ACC112 (cell line): Measurements from ENCODE around the gene LRP1.

Source experiments
- H2AFZ ChIP-seq: fragments of 200-600 bp; sonication (generic); one replicate; pipeline ENCODE4 v1.6.0; 2017; ENCODE audit warnings: antibody characterized with exemption, low read length; ENCODE audit not compliant: unreplicated experiment
- H3K27ac ChIP-seq: fragments of 200-600 bp; sonication (generic); 2 replicates; pipeline ENCODE4 v1.5.1; 2014; ENCODE audit warnings: low read depth, mild to moderate bottlenecking, antibody characterized with exemption, low read length, moderate library complexity
- H3K27me3 ChIP-seq: fragments of 200-600 bp; sonication (generic); 2 replicates; pipeline ENCODE4 v1.6.1; 2014; ENCODE audit warnings: mild to moderate bottlenecking, antibody characterized with exemption, low read length, moderate library complexity, mixed read lengths; ENCODE audit not compliant: insufficient read depth
- H3K36me3 ChIP-seq: fragments of 200-600 bp; sonication (generic); 2 replicates; pipeline ENCODE4 v1.6.1; 2016; ENCODE audit warnings: mild to moderate bottlenecking, antibody characterized with exemption, low read length, moderate library complexity, mixed read lengths; ENCODE audit not compliant: insufficient read depth
- H3K4me1 ChIP-seq: fragments of 200-600 bp; sonication (generic); one replicate; pipeline ENCODE4 v1.6.1; 2016; ENCODE audit warnings: low read length, mixed read lengths; ENCODE audit not compliant: insufficient read depth, unreplicated experiment, control insufficient read depth
- H3K4me3 ChIP-seq: fragments of 200-600 bp; sonication (generic); 2 replicates; pipeline ENCODE4 v1.5.1; 2014; ENCODE audit warnings: mild to moderate bottlenecking, low read depth, low read length
- H3K79me2 ChIP-seq: fragments of 200-600 bp; sonication (generic); one replicate; pipeline ENCODE4 v1.6.0; 2016; ENCODE audit warnings: low read length; ENCODE audit not compliant: control insufficient read depth, unreplicated experiment, insufficient read depth

Gene LRP1

DNA sequence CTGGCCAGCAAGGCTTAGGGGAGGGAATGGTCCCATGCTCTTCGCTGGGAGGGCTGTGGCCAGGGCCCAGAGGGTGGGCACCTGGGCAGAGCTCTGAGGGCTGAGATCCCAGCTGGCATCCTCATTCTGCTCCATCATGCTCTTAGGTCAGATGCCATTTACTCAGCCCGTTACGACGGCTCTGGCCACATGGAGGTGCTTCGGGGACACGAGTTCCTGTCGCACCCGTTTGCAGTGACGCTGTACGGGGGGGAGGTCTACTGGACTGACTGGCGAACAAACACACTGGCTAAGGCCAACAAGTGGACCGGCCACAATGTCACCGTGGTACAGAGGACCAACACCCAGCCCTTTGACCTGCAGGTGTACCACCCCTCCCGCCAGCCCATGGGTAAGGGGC lies 49.9 kb downstream of the LRP1 start:
- Histone ChIP-seq H3K36me3 (peaks cover 45% of the 10 kb centered on the region; the same call in 1 of the 2 replicates), H2AFZ (no peak overlapping the region), H3K79me2 (peaks cover 2% of the 10 kb centered on the region), H3K27me3 (no peaks in the 10 kb centered on the region), H3K4me1 (peaks cover 14% of the 10 kb centered on the region), H3K27ac (no peak overlapping the region), H3K4me3 (no peak overlapping the region)

GRCh38 chr12:57179331-57180086 lies 51.2 kb downstream of the LRP1 start:
- no peak overlapping the region for H3K27ac ChIP-seq
- H2AFZ ChIP-seq: no peak overlapping the region
- no peaks in the 10 kb centered on the region for H3K27me3 ChIP-seq
- no peak overlapping the region for H3K4me3 ChIP-seq
- H3K4me1 ChIP-seq: peaks cover 14% of the 10 kb centered on the region
- H3K36me3 ChIP-seq: peaks cover 44% of the 10 kb centered on the region; the same call in 1 of the 2 replicates
- H3K79me2 ChIP-seq: peaks cover 2% of the 10 kb centered on the region

GRCh38 chr12:57180321-57180989 lies 52.2 kb downstream of the LRP1 start:
- H3K36me3 ChIP-seq: peaks cover 44% of the 10 kb centered on the region; the same call in 1 of the 2 replicates
- H3K4me3 ChIP-seq: no peak overlapping the region
- H2AFZ ChIP-seq: no peak overlapping the region
- H3K27me3 ChIP-seq: no peaks in the 10 kb centered on the region
- peaks cover 2% of the 10 kb centered on the region for H3K79me2 ChIP-seq
- peaks cover 14% of the 10 kb centered on the region for H3K4me1 ChIP-seq
- H3K27ac ChIP-seq: no peak overlapping the region

DNA sequence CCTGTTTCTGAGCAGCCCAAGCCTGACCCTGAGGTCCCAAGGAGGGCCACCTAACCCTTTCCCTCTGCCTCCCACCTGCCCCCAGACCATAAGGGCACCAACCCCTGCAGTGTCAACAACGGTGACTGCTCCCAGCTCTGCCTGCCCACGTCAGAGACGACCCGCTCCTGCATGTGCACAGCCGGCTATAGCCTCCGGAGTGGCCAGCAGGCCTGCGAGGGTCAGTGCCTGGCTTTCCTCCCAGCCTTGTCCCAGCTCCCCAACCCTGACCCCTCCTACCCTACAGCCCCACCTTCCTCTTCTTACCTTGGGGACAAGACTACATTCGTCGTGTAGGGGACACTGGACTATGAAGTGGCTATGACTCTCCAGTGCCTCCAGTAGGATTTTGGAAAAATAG lies 52.8 kb downstream of the LRP1 start:
- no peak overlapping the region for H2AFZ ChIP-seq
- peaks cover 43% of the 10 kb centered on the region; the same call in 1 of the 2 replicates for H3K36me3 ChIP-seq
- peaks cover 13% of the 10 kb centered on the region for H3K4me1 ChIP-seq
- no peak overlapping the region for H3K4me3 ChIP-seq
- no peaks in the 10 kb centered on the region for H3K27me3 ChIP-seq
- no peak overlapping the region for H3K27ac ChIP-seq
- H3K79me2 ChIP-seq: peaks cover 2% of the 10 kb centered on the region

DNA sequence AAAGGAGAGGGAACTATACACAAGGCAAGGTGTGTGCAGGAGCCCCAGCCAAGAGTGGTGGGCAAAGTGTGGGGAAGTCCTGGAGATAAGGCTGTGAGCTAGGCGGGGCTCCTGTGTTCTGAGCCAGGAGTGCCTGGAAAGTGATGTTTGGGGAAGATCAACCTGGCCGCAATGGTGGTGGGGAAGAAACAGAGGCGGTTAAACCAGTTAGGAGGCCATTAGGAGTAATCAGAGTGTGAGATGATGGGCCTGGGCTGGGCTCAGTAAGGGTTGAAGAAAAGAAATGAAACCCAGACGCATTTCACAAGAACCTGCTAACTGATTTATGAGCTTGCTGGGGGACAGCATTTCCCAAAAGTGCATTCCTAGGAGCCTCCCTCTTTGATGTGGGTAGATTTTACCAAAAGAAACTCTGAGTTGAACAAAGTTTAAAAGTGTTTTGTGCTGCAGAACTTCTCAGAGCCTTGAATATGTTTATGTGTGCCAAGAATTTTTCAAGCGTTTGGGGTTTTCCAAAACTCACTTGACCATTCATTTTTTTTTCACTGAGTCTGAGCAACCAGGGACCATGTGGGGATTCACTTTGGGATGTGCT lies 53.4 kb downstream of the LRP1 start:
- no peak overlapping the region for H3K4me3 ChIP-seq
- H3K79me2 ChIP-seq: peaks cover 2% of the 10 kb centered on the region
- H3K36me3 ChIP-seq: peaks cover 43% of the 10 kb centered on the region; the same call in 1 of the 2 replicates
- H3K4me1 ChIP-seq: peaks cover 7% of the 10 kb centered on the region
- no peak overlapping the region for H3K27ac ChIP-seq
- H2AFZ ChIP-seq: no peak overlapping the region
- no peaks in the 10 kb centered on the region for H3K27me3 ChIP-seq

DNA sequence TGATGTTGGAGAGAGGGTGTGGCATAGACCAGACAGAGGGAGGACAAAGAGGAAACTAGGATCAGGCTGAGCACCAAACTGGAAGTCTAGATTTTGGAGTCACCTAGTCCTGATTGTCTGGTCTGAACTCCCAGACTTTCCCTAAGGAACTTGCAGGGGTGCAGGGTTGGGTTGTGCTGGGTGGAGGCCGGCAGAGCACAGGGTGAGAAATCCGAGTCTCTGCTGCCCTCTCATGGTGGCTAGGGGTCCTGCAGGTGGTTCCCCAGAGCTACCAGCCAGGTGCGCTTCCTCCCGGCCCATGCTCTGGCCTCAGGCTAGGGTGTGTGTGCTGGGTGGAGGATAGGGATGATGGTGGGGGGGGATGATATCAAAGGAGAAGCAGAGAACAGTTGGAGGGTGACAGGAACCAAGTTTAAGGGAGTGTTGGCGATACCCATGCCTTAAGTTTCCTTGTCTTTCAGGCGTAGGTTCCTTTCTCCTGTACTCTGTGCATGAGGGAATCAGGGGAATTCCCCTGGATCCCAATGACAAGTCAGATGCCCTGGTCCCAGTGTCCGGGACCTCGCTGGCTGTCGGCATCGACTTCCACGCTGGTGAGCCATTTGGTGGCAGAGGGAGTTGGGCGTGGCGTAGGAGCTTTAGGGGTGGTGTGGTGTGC lies 54.8 kb downstream of the LRP1 start:
- H3K4me1 ChIP-seq: no peaks in the 10 kb centered on the region
- no peak overlapping the region for H3K27ac ChIP-seq
- no peaks in the 10 kb centered on the region for H3K27me3 ChIP-seq
- no peak overlapping the region for H3K4me3 ChIP-seq
- no peaks in the 10 kb centered on the region for H3K79me2 ChIP-seq
- H3K36me3 ChIP-seq: peaks cover 37% of the 10 kb centered on the region; the same call in 1 of the 2 replicates
- H2AFZ ChIP-seq: no peak overlapping the region

GRCh38 chr12:57183939-57184725 lies 55.8 kb downstream of the LRP1 start:
- no peak overlapping the region for H3K27ac ChIP-seq
- H3K4me1 ChIP-seq: no peaks in the 10 kb centered on the region
- peaks cover 42% of the 10 kb centered on the region; the same call in 1 of the 2 replicates for H3K36me3 ChIP-seq
- no peak overlapping the region for H3K4me3 ChIP-seq
- H3K27me3 ChIP-seq: no peaks in the 10 kb centered on the region
- H2AFZ ChIP-seq: no peak overlapping the region
- no peaks in the 10 kb centered on the region for H3K79me2 ChIP-seq

DNA sequence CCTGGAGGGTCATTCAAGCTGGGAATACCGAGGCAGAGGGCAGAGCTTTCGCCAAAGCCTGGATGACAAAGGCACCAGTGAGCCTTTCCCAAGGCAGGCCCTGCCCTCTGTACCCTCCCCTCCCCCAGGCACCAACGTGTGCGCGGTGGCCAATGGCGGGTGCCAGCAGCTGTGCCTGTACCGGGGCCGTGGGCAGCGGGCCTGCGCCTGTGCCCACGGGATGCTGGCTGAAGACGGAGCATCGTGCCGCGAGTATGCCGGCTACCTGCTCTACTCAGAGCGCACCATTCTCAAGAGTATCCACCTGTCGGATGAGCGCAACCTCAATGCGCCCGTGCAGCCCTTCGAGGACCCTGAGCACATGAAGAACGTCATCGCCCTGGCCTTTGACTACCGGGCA lies 57.1 kb downstream of the LRP1 start:
- no peak overlapping the region for H3K27ac ChIP-seq
- H3K4me1 ChIP-seq: no peaks in the 10 kb centered on the region
- no peak overlapping the region for H2AFZ ChIP-seq
- no peaks in the 10 kb centered on the region for H3K27me3 ChIP-seq
- peaks cover 35% of the 10 kb centered on the region; the same call in 1 of the 2 replicates for H3K36me3 ChIP-seq
- no peak overlapping the region for H3K4me3 ChIP-seq
- no peaks in the 10 kb centered on the region for H3K79me2 ChIP-seq

DNA sequence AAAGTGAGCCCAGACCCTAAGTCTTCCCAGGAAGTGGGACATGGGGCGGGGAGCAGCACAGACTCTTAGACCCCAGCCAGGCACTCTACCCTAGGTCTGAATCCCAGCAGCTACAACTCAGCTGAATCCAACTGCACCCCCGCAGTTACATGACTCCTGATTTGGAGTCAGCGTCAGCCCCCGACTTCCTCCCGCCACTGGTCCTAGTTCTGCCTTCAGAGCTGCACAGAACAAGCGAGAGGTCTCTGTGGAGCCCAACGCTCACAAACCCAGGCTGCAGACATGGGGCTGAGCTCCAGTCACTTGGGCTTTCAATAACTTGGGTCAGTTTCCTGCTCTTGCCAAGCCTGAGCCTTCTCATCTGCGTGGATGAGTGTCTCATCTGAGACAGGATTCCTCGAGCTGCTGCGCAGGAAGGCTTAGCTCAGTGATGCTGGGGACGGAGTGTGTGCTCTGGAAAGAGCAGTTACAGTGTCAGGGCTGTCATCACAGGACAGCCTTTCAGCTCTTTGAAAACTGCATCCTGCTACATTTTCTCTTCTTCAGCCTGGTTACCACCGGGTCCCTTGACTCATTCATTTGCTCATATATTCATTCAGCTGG lies 57.7 kb downstream of the LRP1 start:
- H3K4me1 ChIP-seq: no peaks in the 10 kb centered on the region
- peaks cover 32% of the 10 kb centered on the region; the same call in 1 of the 2 replicates for H3K36me3 ChIP-seq
- H3K27me3 ChIP-seq: no peaks in the 10 kb centered on the region
- H3K27ac ChIP-seq: no peak overlapping the region
- H3K4me3 ChIP-seq: no peak overlapping the region
- H3K79me2 ChIP-seq: no peaks in the 10 kb centered on the region
- no peak overlapping the region for H2AFZ ChIP-seq
